Type B pancreatic cell (in vitro differentiated cells): ENCODE data around the gene RPS19BP1. TPM values are rescaled to one million over a fixed set of nuclear protein-coding genes. Genes with fewer than 3 reads are reported as not detected.

Experiments used
- DNase-seq: peaks from one replicate; pipeline ENCODE4 v3.0.0; 2021; ENCODE audit warnings: mixed read lengths; ENCODE audit not compliant: unreplicated experiment; ENCODE audit errors: extremely low spot score
- H3K27ac Mint-ChIP-seq: 2 replicates; pipeline ENCODE4 v1.8.0; 2021; ENCODE audit warnings: mild to moderate bottlenecking, mixed read lengths
- H3K27me3 Mint-ChIP-seq: 2 replicates; pipeline ENCODE4 v1.8.0; 2021; ENCODE audit warnings: mixed read lengths
- H3K36me3 Mint-ChIP-seq: 2 replicates; pipeline ENCODE4 v1.8.0; 2021; ENCODE audit warnings: mixed read lengths
- H3K4me1 Mint-ChIP-seq: one replicate; pipeline ENCODE4 v1.8.0; 2021; ENCODE audit warnings: mixed read lengths; ENCODE audit not compliant: unreplicated experiment
- H3K4me3 Mint-ChIP-seq: 2 replicates; pipeline ENCODE4 v1.8.0; 2021; ENCODE audit warnings: mild to moderate bottlenecking, mixed read lengths
- H3K9me3 Mint-ChIP-seq: 2 replicates; pipeline ENCODE4 v1.8.0; 2021; ENCODE audit warnings: mixed read lengths
- total RNA-seq: library from RNA; stranded (reverse); gene quantifications from 2 replicates; pipeline ENCODE4 v1.2.1, GENCODE V29; 2021; ENCODE audit warnings: low replicate concordance
- TF ChIP-seq, protein P1 (sequence below): fragments of 200-600 bp; sonication (generic); conservative IDR thresholded peaks from 2 replicates; pipeline ENCODE4 v1.5.0; 2021; ENCODE audit warnings: antibody characterized with exemption, mild to moderate bottlenecking

The RPS19BP1 gene
- total RNA-seq, 1 donor from 2014 or later: 52.3 TPM

DNA sequence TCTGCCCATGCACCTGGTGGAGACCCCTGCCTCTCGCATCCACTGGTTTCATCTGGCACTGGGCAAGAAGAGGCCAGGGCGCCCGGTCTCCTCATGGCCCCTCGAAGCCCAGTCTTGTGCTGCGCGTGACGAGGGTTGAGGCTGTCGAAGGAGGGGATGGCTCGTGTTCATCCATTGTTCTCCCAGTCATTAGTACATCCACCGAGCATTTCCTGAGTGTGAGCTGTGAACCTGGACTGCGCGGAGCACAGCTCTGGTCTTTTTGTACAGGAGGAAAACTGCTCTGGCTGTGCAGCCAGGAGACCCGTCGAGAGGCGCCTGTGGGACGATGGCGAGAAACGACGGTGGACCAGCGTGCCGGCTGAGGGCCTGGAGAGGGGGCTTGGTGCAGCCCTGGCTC, 44.8 kb upstream of the RPS19BP1 start:
- no peaks in the 10 kb centered on the region for H3K9me3 Mint-ChIP-seq
- H3K4me1 Mint-ChIP-seq: peaks cover 7% of the 10 kb centered on the region
- H3K36me3 Mint-ChIP-seq: no peaks in the 10 kb centered on the region
- H3K27ac Mint-ChIP-seq: no peak overlapping the region
- TF ChIP-seq, protein P1, sequence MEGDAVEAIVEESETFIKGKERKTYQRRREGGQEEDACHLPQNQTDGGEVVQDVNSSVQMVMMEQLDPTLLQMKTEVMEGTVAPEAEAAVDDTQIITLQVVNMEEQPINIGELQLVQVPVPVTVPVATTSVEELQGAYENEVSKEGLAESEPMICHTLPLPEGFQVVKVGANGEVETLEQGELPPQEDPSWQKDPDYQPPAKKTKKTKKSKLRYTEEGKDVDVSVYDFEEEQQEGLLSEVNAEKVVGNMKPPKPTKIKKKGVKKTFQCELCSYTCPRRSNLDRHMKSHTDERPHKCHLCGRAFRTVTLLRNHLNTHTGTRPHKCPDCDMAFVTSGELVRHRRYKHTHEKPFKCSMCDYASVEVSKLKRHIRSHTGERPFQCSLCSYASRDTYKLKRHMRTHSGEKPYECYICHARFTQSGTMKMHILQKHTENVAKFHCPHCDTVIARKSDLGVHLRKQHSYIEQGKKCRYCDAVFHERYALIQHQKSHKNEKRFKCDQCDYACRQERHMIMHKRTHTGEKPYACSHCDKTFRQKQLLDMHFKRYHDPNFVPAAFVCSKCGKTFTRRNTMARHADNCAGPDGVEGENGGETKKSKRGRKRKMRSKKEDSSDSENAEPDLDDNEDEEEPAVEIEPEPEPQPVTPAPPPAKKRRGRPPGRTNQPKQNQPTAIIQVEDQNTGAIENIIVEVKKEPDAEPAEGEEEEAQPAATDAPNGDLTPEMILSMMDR: no peak
- peaks cover 21% of the 10 kb centered on the region for H3K27me3 Mint-ChIP-seq
- DNase-seq: no peak
- no peak overlapping the region for H3K4me3 Mint-ChIP-seq

DNA sequence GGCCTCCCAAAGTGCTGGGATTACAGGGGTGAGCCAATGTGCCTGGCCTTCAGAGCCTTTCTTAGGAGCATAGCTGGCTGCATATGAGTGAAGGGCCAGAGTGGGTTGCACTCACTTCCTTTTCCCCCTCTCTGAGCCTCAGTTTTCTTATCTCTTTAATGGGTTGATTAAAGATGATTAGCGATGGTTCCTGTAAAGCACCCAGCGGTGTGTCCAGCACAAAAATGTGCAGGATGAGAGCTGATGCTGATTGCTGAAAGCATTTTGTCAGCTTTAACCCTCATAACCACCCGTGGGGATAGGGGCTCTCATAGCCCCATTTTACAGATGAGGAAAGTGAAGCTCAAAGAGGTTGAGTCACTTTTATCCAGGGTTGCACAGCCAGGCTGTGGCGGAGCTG, 43.5 kb upstream of the RPS19BP1 start:
- Mint-ChIP-seq H3K36me3 (no peaks in the 10 kb centered on the region), H3K27ac (no peak overlapping the region), H3K9me3 (no peaks in the 10 kb centered on the region), H3K27me3 (peaks cover 15% of the 10 kb centered on the region), H3K4me3 (no peak overlapping the region), H3K4me1 (peaks cover 7% of the 10 kb centered on the region)
- no peak for DNase-seq
- TF ChIP-seq, protein P1: no peak

DNA sequence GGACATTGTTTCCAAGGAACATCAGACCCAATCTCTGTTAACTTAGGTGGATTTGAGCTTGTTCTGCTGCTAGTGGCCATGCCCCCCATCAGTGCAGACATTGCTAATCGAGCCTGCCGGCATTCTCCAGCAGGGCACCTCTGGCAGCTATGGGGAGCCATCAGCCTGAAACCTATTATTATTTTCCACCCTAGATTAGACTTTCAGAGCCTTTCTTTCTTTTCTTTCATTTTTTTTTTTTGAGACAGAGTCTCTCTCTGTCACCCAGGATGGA, 42.9 kb upstream of the RPS19BP1 start:
- Mint-ChIP-seq H3K27me3 (peaks cover 13% of the 10 kb centered on the region), H3K4me1 (peaks cover 7% of the 10 kb centered on the region), H3K27ac (no peak overlapping the region), H3K4me3 (no peak overlapping the region), H3K36me3 (no peaks in the 10 kb centered on the region), H3K9me3 (no peaks in the 10 kb centered on the region)
- DNase-seq: no peak
- TF ChIP-seq, protein P1: no peak

DNA sequence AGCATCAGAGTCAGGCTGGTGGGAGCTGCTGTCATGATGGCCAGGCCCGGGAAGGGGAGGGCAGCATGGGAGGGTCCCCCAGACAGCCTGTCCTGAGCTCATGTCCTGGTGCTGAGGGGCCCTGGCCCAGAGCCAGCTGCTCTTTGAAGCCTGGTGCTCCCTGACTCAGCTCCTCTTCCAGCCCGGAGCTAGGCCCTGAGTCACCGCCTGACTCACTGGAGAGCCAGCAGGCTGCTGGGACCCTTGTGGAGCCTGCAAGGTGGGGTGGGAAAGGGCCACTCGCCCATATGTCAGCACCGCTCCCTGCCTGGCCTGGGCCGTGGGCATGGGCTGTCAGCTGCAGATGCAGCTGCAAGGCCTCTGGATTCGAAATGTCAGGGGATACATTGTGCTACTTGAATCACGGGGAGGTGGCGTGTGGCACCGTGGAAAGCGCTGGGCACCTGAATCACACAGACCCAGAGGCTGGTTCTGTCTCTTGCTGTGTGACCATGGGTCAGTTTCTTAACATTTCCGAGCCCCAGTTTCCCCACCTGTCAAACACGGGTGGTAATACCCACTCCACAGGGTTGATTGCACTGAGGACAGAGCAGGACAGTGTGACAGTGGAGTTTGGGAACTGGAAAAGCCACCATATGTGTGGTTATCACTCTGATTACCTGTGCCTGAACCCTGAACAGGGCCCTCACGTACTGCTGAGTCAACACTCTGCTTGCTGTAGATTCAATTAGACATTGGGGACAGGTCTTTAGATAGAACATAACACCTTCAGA, 42.4 kb upstream of the RPS19BP1 start:
- H3K9me3 Mint-ChIP-seq: no peaks in the 10 kb centered on the region
- H3K4me3 Mint-ChIP-seq: no peak overlapping the region
- no peaks in the 10 kb centered on the region for H3K36me3 Mint-ChIP-seq
- H3K27ac Mint-ChIP-seq: no peak overlapping the region
- H3K4me1 Mint-ChIP-seq: peaks cover 2% of the 10 kb centered on the region
- TF ChIP-seq, protein P1: no peak
- H3K27me3 Mint-ChIP-seq: peaks cover 13% of the 10 kb centered on the region
- no peak for DNase-seq

DNA sequence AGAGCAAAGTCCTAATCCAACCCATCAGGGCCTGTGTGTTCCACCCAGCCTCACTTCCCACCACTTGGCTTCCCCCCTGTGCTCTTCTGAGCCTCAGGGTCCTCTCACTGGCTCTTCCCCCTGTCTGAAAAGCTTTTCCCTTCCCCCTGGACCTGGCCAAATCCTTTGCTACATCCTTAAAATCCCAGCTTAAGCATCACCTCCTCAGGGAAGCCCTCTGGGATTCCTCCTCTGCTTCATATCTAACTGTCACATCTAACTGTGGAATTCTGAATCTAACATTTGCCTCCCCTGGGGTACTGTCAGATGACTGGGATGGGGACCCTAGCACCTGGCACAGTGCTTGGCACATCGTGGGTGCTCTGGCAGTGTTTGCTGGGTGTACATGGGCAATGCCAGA, 39.0 kb upstream of the RPS19BP1 start:
- Mint-ChIP-seq H3K27ac (no peak overlapping the region), H3K9me3 (no peaks in the 10 kb centered on the region), H3K27me3 (peaks cover 10% of the 10 kb centered on the region), H3K4me1 (no peaks in the 10 kb centered on the region), H3K4me3 (no peak overlapping the region), H3K36me3 (no peaks in the 10 kb centered on the region)
- no peak for DNase-seq
- TF ChIP-seq, protein P1: no peak
